ENCODE results near the gene KLHDC8B. TPM values are rescaled to one million over a fixed set of nuclear protein-coding genes. Genes with fewer than 3 reads are reported as not detected.

Gene KLHDC8B
- total RNA-seq, 1 experiment from 2014 or later, result 13.5 TPM

DNA sequence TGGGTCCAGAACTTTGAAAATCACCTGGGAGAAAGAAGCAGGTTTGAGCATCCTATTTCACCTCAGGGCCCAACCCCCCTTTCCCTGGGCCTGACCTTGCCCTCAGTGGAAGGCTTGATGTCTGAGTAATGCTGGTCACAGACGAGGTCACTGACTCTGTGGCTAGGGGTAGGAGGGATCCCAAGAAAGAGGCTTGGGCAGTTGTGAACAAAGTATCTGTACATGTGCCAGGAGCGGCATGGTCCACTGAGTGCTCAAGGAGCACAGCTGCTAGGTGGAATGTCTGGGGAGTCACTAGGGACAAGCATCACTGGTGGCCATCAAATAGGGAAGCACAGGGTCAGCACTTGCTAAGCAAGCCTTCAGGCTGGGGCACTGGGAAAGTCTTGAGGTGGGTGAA, 12.6 kb upstream of the KLHDC8B start:
- H3K27me3 Mint-ChIP-seq (ENCODE audit: low read depth), result peaks cover 8% of the 10 kb centered on the region; the same call in 1 of the 2 replicates
- Histone ChIP-seq H2BK20ac (ENCODE audit: low read depth, low read length, poor library complexity, severe bottlenecking) (no peak overlapping the region), H4K5ac (ENCODE audit: insufficient read length, low read depth, low read length) (no peak overlapping the region), H3K18ac (ENCODE audit: insufficient read length, low read depth, low read length) (no peak overlapping the region), H3K9ac (ENCODE audit: extremely low read depth, insufficient read length, low read length) (no peak overlapping the region), H3K27ac (ENCODE audit: insufficient read length, low read depth, low read length) (no peak overlapping the region), H3K23me2 (ENCODE audit: insufficient read length, low read depth, low read length, poor library complexity, severe bottlenecking) (no peaks in the 10 kb centered on the region), H3K27me3 (ENCODE audit: insufficient read depth, low read length) (no peaks in the 10 kb centered on the region), H4K8ac (replicated peaks; ENCODE audit: insufficient read length, low read depth, low read length) (no peak overlapping the region), H2AK5ac (ENCODE audit: insufficient read length, low read length) (no peak overlapping the region), H3K9me3 (ENCODE audit: control insufficient read depth, low read depth, low read length) (no peaks in the 10 kb centered on the region), H3K14ac (ENCODE audit: insufficient read depth, low read length) (no peak overlapping the region), H3K23ac (ENCODE audit: insufficient read length, low read depth, low read length) (no peak overlapping the region), H2BK5ac (ENCODE audit: insufficient read length, low read length) (no peak overlapping the region), H3T11ph (ENCODE audit: low read length) (no peak overlapping the region), H2BK12ac (ENCODE audit: insufficient read length, low read depth, low read length) (no peak overlapping the region), H3K4ac (ENCODE audit: low read depth, low read length) (no peak overlapping the region), H4K20me1 (ENCODE audit: control insufficient read depth, insufficient read depth, insufficient read length) (no peaks in the 10 kb centered on the region), H4K91ac (ENCODE audit: insufficient read length, low read depth, low read length) (no peak overlapping the region), H2BK120ac (ENCODE audit: low read depth, low read length, poor library complexity, severe bottlenecking) (no peak overlapping the region), H3K79me2 (ENCODE audit: insufficient read depth, low read length) (no peaks in the 10 kb centered on the region), H3K4me1 (ENCODE audit: insufficient read depth, low read length) (no peaks in the 10 kb centered on the region), H2BK15ac (ENCODE audit: low read depth, low read length) (no peak overlapping the region), H3K79me1 (ENCODE audit: insufficient read depth, low read depth, low read length, poor library complexity, severe bottlenecking) (no peaks in the 10 kb centered on the region), H2AFZ (ENCODE audit: low read length) (no peak overlapping the region), H3K4me2 (ENCODE audit: insufficient read depth, insufficient read length, low read length) (no peak overlapping the region), H3K56ac (ENCODE audit: insufficient read length, low read depth, low read length) (no peak overlapping the region)
- no peak for DNase-seq
- no CpG with 5 or more reads among the region's 2 CpGs for WGBS (ENCODE audit: extremely low coverage, insufficient read length, low lambda C conversion rate)
- H3K27ac Mint-ChIP-seq, result peak overlapping the region in 1 of 3 experiments; percentile 64; a peak in 1 of 7 replicates
- H3K4me1 Mint-ChIP-seq, result peaks cover 2 to 4% of the 10 kb centered on the region in 2 experiments; a peak in 3 of 4 replicates
- H3K36me3 Mint-ChIP-seq (ENCODE audit: insufficient read depth in 1 of 3, low read depth in 3 of 3), result peaks cover 5 to 12% (median 9%) of the 10 kb centered on the region in 3 experiments; a peak in 6 of 7 replicates
- H3K9me3 Mint-ChIP-seq, result no peaks in the 10 kb centered on the region
- H3K4me3 Mint-ChIP-seq, result no peak overlapping the region
- TF ChIP-seq, protein P1, sequence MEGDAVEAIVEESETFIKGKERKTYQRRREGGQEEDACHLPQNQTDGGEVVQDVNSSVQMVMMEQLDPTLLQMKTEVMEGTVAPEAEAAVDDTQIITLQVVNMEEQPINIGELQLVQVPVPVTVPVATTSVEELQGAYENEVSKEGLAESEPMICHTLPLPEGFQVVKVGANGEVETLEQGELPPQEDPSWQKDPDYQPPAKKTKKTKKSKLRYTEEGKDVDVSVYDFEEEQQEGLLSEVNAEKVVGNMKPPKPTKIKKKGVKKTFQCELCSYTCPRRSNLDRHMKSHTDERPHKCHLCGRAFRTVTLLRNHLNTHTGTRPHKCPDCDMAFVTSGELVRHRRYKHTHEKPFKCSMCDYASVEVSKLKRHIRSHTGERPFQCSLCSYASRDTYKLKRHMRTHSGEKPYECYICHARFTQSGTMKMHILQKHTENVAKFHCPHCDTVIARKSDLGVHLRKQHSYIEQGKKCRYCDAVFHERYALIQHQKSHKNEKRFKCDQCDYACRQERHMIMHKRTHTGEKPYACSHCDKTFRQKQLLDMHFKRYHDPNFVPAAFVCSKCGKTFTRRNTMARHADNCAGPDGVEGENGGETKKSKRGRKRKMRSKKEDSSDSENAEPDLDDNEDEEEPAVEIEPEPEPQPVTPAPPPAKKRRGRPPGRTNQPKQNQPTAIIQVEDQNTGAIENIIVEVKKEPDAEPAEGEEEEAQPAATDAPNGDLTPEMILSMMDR (conservative IDR thresholded peaks at IDR 0.05), result no peak
